NCI-H446 treated with DMSO at 0.1 percent for 48 hours (cell line): ENCODE results near the gene PLK4.
"Not testable (repeated sequence)": the region's sequence is repeated elsewhere in the genome, so short reads cannot be mapped to it uniquely, and the experiment has no call there.

ENCODE experiments used
- DNase-seq: peaks from one replicate; lab custom pipeline; 2025; lab: John Stamatoyannopoulos, UW

Gene PLK4

DNA sequence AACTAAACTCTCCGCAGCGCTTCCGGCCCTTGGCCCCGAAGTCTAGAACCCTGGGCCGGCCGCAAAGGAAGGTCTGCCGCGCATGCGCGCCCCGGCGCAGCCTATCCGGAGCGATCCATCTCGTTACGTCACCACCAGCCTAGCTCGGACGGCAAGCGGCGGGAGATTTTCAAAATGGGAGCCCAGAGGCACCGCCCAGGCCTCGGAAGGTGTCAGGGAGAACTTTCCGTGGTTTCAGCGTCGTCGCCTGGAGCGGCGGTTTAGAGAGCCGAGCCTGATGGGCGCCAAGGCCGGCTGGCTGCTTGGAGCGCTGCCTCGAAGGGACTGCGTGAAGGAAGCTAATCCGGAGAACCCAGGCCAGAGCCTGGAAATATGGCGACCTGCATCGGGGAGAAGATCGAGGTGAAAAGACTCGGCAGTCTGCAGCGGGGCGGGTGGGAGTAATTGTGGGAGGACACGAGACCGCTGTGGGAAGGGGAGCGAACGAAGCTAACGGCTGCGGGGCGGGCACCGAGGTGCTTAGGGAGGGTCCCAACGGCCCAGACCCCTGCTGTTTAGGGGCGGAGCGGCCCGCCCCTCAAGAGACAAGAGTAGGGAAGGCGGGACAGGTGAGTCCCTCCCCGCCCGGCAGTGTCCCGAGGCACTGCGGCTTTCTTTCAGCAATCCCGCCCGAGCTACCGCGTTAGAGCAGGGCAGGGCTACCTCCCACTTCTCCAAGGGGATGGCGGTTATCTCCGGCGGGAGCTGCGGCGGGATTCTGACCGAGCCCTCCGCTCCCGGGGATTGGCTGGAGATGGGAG, at the start of gene PLK4:
Gene PLK4, plus strand, starts transcription at position 131 of the 800 bp plus-strand sequence. Its CDS starts 242 bp downstream, at position 373.
- peak; percentile 93 for DNase-seq

DNA sequence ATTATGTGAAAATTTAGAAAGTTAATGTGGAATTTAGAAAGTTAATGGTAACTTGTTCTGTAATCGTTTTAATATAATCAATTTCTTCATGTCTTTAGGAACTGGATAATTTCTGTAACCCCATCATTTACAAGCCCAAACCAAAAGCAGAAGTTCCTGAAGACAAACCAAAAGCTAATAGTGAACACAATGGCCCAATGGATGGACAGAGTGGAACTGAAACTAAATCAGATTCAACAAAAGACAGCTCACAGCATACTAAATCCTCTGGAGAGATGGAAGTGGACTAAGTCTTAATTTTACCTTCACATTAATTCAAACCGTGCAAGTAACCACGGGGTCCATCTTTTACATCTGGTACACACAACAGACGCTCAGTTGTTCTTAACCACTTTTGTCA, 48.1 kb upstream of the PLK4 start:
- no peak for DNase-seq

DNA sequence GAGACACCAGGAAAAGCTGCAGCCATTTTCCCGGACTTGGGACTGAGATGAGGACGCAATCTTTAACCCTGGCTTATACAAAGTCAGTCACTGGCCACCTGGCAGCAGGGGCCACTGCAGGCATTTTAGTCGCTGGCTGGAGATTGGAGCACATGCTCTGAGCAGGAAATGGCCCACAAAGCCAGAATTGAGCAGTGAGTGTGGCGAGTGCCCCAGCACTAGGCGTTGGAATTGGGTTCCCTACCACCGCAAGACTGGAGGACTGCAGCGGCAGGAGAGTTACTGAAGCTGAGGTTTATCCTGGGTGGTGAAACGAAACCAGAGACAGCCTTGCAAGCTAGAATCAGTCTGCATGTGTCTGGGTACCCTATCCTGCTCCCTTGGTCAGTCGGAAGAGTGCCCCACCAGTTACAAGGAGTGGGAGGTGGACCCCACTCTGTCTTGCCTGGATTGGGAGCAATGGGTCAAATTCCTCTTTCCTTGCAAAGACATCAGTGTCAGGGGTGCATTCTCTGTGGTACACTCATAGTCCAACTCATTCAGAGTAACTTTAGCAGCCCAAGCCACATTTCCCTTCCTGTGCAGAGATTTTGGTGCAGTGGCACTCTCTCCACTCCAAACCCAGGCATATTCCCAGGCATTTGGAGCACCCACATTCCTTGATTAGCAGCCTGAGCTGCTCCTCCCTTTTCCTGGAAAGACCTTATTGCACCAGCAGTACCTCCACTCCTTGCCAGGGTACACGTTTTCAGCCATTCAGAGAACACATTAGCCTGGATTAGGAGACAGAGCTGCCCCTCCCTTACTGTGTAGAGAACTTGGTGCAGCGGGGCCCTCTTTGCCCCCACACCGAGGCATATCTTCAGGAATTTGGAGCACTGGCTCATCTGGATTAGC, 36.7 kb upstream of the PLK4 start:
- DNase-seq, result no peak

DNA sequence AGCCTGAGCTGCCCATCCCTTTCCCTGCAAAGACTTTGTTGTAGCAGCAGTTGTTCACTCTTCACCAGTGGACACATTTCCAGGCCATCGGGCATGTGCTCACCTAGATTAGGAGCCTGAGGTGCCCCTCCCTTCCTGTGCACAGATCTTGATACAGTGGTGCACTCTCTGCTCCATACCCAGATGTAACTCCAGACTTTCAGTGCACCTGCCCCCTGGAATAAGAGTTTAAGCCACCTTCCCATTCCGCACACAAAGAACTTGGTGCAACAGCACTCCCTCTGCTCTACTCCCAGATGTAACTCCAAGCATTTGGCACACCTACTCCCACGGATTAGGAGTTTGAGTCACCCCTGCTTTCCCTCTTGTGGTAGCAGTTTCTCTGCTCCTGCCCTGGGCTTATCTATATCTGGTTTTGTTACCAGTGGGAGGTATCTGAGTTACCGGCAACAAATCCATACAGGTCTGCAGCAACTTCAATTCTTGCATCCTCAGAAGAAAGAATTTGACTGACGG, 36.0 kb upstream of the PLK4 start:
- DNase-seq, result no peak

DNA sequence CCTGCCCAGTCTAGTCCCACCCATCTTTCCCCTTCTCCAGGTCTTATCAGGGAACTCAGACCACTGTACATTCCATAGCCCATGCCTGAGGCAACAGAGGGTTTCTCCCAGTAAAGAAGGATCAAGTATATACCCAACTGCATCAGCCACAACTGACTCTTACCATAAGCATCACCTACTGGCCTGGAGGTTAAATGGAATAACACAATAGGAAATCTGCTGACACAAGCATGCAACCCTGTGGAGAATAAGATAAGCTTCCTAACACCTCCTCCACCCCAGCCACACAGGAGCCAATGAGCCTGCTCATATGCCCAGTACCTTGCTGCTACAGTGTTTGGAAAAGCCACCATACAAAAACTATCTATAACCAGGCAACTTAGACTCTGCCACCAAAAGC, 34.6 kb upstream of the PLK4 start:
- DNase-seq, result no peak

DNA sequence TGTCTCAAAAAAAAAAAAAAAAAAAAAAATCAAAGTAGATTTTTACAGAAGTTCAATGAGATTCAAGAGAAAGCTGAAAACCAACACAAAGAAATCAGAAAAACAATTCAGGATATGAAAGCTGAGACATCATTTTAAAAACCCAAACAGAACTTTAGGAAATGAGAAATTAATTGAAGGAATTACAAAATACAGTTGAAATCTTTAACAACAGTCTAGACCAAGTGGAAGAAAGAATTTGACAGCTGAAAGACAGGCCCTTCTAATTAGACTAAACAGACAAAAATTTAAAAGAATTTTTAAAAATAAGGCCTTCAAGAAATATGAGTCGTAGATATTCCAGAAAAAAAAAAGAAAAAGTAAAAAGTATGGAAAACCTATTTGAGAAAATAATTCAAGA, 33.9 kb upstream of the PLK4 start:
- no peak for DNase-seq

DNA sequence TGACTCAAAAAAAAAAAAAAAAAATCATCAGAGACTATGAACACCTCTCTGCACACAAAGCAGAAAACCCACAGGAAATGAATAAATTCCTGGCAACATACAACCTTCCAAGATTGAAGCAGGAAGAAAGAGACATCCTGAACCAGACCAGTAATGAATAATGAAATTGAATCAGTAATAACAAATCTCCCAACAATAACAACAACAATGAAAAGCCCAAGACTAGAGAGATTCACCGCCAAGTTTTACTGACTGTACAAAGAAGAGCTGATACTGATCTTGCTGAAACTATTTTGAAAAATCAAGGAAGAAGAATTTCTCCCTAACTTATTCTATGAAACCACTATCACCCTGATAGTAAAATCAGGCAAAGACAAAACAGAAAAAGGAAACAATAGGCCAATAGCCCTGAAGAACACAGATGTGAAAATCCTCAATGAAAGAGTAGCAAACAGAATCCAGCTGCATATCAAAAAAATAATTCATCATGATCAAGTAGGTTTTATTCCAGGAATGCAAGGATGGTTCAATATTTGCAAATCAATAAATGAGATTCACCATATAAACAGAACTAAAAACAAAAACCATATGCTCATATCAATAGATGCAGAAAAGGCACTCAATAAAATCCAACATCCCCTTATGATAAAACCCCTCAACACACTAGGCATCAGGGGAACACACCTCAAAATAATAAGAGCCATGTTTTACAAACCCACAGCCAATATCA, 31.0 kb upstream of the PLK4 start:
- DNase-seq, result no peak

DNA sequence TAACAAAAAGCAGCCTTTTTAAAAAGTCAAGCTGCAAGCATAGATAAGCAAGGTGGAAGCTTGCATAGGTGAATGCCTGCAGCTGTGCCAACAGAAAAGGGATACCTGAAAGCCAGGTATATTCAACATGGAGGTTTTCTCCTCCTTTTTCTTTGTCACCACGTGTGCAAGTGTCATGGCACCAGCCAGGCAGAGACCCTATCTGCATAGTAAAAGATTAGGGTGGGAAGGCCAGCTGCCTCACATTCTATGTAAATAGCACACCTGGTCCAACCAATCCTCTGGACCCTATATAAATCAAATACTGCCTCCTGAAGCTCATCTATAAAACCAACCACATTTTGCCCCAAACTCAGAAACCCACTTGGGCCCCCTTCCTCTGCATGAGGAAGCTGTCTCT, 28.0 kb upstream of the PLK4 start:
- no peak for DNase-seq

DNA sequence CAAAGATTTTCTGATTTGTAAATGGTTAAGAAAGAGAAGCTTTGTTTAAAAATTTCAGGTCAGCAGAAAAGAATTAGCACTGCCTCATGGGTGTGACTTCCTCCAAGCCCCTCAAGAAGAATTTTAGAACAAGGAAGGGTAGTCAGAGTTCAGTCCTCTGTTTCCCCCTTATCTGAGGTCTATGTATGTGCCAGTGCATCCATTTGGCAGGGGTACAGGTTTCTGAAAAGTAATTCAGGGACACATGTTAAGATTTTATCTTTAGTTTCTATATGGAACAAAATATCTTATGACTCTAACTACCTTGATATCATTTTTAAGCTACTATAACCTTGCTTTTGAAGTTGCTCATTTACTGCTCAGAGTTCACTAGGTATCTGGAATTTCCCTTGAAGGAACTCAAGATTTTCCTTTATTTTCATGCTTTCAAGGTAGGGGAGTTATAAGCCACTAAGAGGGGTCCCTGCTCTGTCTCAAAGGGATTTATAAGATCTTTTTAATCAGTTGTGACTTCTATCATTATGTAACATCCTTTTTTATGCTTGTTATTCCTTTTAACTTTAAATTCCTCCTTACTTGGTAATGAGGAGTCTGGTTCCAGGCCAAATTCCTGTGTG, 24.4 kb upstream of the PLK4 start:
- DNase-seq, result no peak

DNA sequence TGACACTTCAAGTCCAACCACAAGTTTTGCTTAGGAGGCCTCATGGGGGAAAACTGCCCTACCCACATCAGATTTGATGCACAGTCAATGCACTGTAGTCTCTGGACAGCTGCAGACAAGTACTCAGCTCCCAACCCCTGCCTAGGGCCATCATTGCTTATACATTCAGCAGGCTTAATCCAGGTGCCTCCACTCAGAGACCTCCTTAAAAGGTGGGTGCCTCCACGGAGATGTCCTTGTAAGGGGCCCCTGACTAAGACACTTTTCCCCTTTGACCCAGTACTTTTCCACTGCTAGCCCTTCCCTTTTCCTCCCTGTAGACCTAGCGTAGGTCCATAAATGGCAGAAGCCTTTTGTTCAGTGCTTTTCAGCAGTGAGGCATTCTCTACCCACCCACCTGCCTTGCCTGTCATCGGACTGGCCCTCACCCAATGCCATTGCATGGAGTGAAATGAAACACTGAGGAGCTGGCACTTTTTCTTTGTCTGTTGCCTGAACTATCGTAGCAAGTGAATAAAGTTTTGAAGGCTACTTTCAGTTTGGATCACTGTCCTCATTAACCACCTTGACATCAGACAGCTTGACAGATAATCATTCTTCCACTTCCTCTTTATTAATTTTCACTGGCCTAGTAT, 23.8 kb upstream of the PLK4 start:
- no peak for DNase-seq

DNA sequence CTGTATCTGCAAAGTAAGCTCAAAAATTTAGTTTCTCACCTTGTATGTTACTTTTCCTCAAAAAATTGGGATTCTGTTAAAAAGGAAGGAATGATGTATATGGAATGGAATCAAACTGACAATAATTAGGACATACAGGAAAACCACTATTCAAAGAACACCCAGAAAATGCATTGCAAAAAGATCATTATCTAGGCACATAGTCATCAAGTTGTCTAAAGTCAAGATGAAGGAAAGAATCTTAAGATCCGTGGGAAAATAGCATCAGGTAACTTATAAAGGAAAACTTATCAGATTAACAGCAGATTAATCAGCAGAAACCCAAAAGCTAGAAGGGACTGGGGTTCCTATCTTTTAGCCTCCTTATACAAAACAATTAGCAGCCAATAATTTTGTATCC, 23.1 kb upstream of the PLK4 start:
- DNase-seq, result no peak

DNA sequence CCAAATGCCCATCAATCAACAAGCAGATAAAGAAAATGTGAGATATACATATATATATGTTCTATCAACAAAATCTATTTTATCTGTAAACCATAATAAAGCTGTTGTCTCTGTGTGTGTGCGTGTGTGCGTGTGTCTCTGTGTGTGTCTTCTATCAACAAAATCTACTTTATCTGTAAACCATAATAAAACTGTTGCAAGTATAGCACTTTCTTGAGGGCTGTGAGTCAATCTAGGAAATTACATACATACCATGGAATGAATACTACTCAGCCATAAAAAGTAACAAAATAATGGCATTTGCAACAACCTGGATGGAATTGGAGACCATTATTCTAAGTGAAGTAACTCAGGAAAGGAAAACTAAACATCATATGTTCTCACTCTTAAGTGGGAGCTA, 12.5 kb upstream of the PLK4 start:
- DNase-seq, result no peak

DNA sequence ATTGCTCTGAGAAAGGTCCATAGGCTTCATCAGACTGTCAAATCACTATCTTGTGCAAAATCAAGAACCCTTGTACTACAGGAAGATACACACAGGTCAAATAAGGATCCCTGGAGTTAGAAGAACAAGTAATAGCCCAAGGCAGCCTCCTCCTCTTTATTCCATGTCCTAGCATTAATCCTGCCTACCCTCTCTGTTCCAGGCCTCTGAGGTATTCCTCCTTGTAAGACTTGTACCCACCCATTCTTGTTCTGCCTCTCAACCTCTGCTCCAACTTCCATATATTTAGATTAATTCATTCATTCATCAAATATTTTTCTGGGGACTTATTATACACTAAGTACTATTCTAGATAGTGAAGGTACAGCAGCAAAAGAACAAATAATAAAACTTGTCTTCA, 10.4 kb upstream of the PLK4 start:
- no peak for DNase-seq

DNA sequence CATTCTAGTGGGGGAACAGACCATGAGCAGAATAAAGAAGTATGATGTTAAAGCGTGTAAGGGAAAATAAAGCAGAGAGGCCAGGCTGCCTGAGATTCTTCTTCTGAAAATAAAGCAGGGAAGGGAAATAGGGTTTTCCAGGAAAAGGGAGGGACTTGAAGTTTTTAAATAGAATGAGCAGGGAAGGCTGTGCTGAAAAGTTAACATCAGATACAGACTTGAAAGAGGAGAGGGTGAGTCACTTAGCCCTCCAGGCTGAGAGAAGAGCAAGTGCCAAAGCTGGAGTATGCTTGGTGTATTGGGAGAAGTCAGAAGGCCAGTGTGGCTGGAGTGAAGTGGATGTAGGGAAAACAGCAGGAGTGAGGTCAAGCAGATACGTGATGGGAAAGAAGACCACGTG, 10.0 kb upstream of the PLK4 start:
- no peak for DNase-seq

DNA sequence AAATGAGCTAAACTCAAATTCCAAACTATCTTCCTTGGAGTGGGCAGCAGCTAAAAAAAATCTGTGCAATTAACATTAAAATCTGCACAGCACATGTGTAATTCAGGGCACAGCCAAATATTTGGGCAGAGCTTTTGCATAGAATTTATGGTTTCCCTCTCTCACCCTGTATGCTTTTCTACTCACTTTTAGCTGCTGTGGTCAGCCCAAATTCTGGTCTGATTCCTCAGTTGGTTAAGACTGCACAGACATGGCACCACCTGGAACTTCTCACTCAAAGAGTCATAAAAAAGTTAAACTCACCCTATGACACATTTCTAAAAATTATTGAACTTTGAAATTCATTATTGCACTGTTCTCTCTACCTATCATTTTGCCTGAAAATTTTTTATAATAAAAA, 4.9 kb upstream of the PLK4 start:
- no peak for DNase-seq

DNA sequence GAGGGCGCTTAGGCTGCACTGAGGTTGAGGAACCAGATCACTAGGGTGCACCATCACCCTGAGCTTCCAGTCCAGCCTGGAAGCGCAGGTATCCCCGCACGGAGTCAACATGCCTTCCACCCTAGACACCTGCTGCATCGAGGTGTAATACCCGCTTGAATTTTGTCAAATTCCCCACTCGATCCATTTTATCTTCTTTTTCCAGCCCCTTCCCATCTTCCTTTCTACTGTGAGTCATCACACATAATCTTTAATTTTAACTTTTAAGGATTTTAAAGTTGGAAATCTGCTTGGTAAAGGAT, 821 bp downstream of the PLK4 start:
- DNase-seq, result no peak

DNA sequence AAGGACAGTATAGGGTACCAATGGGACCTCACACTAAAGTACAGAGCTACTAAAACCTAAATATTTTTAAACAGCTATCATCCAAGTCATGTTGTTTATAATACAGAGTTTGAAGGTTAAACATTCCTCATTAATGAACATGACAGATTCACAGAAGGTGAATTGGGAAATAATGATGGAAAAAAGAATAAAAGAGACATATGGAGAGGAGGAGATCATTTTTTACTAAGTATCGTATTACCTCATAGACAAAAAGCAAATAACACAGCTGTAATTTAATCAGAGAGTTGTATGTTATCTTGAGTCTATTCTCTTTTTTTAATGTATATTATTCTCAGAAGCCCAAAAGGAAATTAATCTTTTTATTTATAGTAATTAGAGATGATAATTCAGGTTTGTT, 7.9 kb downstream of the PLK4 start:
- no peak for DNase-seq

DNA sequence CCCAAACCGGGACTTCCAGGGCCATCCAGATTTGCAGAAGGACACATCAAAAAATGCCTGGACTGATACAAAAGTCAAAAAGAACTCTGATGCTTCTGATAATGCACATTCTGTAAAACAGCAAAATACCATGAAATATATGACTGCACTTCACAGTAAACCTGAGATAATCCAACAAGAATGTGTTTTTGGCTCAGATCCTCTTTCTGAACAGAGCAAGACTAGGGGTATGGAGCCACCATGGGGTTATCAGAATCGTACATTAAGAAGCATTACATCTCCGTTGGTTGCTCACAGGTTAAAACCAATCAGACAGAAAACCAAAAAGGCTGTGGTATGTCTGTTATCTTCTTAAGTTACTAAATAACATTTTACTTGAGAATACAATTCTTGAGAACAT, 9.2 kb downstream of the PLK4 start:
- DNase-seq, result no peak

DNA sequence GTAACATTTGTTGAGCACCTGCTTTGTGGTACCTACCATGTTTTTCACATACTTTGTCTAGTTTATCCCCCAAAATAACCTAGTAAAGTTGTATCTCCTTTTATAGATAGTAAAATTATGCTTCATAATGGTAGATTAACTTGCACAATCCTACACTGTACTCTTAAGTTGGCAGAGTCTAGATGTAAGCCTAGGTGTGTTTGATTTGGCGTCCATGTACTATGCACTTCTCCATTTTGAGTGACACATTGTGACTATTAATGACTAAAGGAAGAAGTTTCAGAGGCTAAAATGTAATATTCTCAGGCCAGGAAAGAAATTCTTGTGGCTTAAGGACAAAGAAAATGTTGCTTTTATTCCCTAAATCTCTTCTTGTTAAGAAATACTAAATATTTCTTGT, 15.4 kb downstream of the PLK4 start:
- no peak for DNase-seq

DNA sequence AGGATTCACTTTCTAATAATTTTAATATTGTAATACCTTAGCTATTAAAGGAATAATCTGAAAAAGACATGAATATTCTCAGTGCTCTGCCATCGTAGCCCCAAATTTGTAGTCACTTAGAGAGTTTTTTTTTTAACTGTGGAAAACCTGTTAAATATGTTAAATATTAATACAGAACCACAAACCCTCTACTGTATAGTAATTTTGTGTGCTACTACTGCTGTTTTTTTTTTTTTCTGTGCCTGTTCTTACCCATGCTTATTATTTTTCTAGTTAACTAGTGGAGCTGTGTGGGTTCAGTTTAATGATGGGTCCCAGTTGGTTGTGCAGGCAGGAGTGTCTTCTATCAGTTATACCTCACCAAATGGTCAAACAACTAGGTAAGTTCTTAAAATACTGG, 15.8 kb downstream of the PLK4 start:
- no peak for DNase-seq

DNA sequence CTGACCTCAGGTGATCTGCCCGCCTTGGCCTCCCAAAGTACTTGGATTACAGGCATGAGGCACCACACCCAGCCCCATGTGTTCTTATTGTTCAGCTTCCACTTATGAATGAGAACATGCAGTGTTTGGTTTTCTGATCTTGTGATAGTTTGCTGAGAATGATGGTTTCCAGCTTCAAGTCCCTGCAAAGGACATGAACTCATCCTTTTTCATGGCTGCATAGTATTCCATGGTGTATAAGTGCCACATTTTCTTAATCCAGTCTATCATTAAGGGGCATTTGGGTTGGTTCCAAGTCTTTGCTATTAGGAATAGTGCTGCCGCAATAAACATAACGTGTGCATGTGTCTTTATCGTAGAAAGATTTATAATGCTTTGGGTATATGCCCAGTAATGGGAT, 19.0 kb downstream of the PLK4 start:
- not testable (repeated sequence) for DNase-seq

DNA sequence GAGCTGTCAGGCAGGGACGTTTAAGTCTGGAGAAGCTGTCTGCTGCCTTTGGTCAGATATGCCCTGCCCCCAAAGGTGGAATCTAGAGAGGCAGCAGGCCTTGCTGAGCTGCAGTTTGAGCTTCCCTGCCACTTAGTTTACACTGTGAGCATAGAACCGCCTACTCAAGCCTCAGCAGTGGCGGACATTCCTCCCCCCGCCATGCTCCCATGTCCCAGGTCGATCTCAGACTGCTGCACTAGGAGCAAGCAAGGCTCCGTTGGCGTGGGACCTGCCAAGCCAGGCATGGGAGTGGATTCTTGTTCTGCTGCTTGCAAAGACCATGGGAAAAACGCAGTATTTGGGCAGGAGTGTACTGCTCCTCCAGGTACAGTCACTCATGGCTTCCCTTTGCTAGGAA, 24.3 kb downstream of the PLK4 start:
- no peak for DNase-seq
